ENCODE results near the gene SKAP2. TPM values are rescaled to one million over a fixed set of nuclear protein-coding genes. Genes with fewer than 3 reads are reported as not detected.

Gene SKAP2
- total and polyA plus RNA-seq, 10 of the 15 experiments (the other 5 are each of a cell fraction or from before 2014, with no cell fraction given) = 10.9 to 40.6 (median 23.5) TPM

DNA sequence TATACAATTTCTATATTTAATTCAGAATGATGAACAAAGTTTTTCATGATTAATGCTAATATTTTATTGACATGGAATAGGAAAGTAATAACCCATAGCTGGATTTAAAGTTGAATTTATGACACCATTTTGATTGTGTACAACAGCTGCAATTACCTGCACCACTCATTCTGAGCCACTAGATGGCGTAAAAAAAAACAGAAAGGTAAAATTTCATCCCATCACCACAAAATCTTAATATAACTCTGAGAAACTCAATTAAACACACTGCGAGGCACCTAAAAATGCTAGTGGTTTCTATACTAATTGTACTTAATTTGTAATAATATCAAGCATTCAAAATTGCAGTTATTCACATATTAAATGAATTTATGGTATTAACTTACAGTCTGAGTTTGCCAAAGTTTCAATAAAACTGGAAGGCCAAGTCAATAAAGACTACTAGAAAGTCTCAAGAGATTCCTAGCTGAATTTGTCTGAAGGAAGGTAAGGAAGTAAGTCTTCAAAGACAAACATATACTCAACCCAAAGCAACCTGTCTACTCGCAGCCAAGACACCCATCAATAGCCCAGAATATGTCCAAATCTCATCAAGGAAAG, 182.5 kb downstream of the SKAP2 start:
- ChIA-PET RAD21 (ENCODE audit: unreplicated experiment) (interaction anchor here (0.9 to 3.7 kb wide), 7 partner anchors 12 to 480 kb away, joined by 3 to 46 read pairs (median 5); no protein-coding TSS in a partner anchor), POLR2A (interaction anchor here (0.5 to 0.7 kb wide), 2 partner anchors 135 to 479 kb away, joined by 3 read pairs; no protein-coding TSS in a partner anchor), SMC1A (ENCODE audit: uncharacterized antibody, unreplicated experiment) (interaction anchor here (0.8 to 3.2 kb wide), 19 partner anchors 10 to 1239 kb away, joined by 3 to 15 read pairs (median 4); partner anchors contain the start of gene SKAP2), CTCF (interaction anchor here (0.6 to 4.8 kb wide), 41 partner anchors 10 to 794 kb away, joined by 3 to 100 read pairs (median 6); partner anchors contain the start of genes HOXA1 and SKAP2)
- H3K4me1 ChIP-seq (ENCODE audit: control insufficient read depth, insufficient read depth, low read length) = no peaks in the 10 kb centered on the region
- H3K79me2 ChIP-seq (ENCODE audit: control insufficient read depth, insufficient read depth, low read length) = no peaks in the 10 kb centered on the region
- H3K27ac ChIP-seq (ENCODE audit: control insufficient read depth, insufficient read depth) = no peak overlapping the region
- peak; percentile 73 for ATAC-seq
- H3K36me3 ChIP-seq (ENCODE audit: control insufficient read depth in 2 of 2, insufficient read depth in 2 of 2, low read length in 1 of 2) = no peaks in the 10 kb centered on the region
- no peaks in the 10 kb centered on the region for H4K20me1 ChIP-seq (ENCODE audit: control insufficient read depth, insufficient read depth)
- H2AFZ ChIP-seq (ENCODE audit: control insufficient read depth, low read depth, low read length) = no peak overlapping the region
- BruUV-seq (replicated peaks) = no TSS peak
- H3K4me2 ChIP-seq (ENCODE audit: control insufficient read depth, insufficient read depth) = no peak overlapping the region
- no peak overlapping the region for H3K9ac ChIP-seq (ENCODE audit: control insufficient read depth, insufficient read depth, low read length)
- DNase-seq (ENCODE audit: low read depth, low spot score) = no peak
- in situ Hi-C loops (cut with MboI) = no loop called here
- no peak overlapping the region for H3K4me3 ChIP-seq
- intact Hi-C loops (cut with micrococcal nuclease; ENCODE audit: unreplicated experiment) = loop anchor here (1.0 kb wide), 1 partner anchor 479 kb away; no protein-coding TSS in a partner anchor
- no peaks in the 10 kb centered on the region for H3K27me3 ChIP-seq (replicated peaks in 1 of 2; ENCODE audit: control insufficient read depth in 2 of 2, insufficient read depth in 2 of 2, low read length in 1 of 2)
- no peaks in the 10 kb centered on the region for H3K9me3 ChIP-seq (replicated peaks; ENCODE audit: control insufficient read depth, insufficient read depth, low read length)
- FAIRE-seq = peak; percentile 41
- 33% methylated on average over 3 of the region's 3 CpGs for WGBS (ENCODE audit: insufficient coverage, insufficient replicate concordance, low lambda C conversion rate, missing lambda C conversion rate)
- TF ChIP-seq YY1 (IDR thresholded peaks at IDR 0.05; ENCODE audit: low read depth, low read length) (peak; percentile 74; the same call in 1 of the 2 replicates), FOS (IDR thresholded peaks at IDR 0.05; ENCODE audit: borderline replicate concordance, extremely low read depth, insufficient read length) (no peak), SMC3 (IDR thresholded peaks at IDR 0.05; ENCODE audit: borderline replicate concordance, low read length) (peak; percentile 70), SMAD1 (IDR thresholded peaks at IDR 0.05; ENCODE audit: low read depth, partially characterized antibody) (no peak), LARP7 (IDR thresholded peaks at IDR 0.05) (no peak), JUNB (IDR thresholded peaks at IDR 0.05) (no peak), EGR1 (IDR thresholded peaks at IDR 0.05; ENCODE audit: borderline replicate concordance in 1 of 2, low read depth in 2 of 2, low read length in 2 of 2) (no peak), RAD21 (IDR thresholded peaks at IDR 0.05; ENCODE audit: insufficient read depth, low read depth, low read length) (peak; percentile 44), SIN3A (IDR thresholded peaks at IDR 0.05; ENCODE audit: low read depth, low read length) (no peak), KDM1A (IDR thresholded peaks at IDR 0.05; ENCODE audit: borderline replicate concordance) (no peak), MTA2 (IDR thresholded peaks at IDR 0.05; ENCODE audit: low read depth) (no peak)
- TF ChIP-seq, protein P1, sequence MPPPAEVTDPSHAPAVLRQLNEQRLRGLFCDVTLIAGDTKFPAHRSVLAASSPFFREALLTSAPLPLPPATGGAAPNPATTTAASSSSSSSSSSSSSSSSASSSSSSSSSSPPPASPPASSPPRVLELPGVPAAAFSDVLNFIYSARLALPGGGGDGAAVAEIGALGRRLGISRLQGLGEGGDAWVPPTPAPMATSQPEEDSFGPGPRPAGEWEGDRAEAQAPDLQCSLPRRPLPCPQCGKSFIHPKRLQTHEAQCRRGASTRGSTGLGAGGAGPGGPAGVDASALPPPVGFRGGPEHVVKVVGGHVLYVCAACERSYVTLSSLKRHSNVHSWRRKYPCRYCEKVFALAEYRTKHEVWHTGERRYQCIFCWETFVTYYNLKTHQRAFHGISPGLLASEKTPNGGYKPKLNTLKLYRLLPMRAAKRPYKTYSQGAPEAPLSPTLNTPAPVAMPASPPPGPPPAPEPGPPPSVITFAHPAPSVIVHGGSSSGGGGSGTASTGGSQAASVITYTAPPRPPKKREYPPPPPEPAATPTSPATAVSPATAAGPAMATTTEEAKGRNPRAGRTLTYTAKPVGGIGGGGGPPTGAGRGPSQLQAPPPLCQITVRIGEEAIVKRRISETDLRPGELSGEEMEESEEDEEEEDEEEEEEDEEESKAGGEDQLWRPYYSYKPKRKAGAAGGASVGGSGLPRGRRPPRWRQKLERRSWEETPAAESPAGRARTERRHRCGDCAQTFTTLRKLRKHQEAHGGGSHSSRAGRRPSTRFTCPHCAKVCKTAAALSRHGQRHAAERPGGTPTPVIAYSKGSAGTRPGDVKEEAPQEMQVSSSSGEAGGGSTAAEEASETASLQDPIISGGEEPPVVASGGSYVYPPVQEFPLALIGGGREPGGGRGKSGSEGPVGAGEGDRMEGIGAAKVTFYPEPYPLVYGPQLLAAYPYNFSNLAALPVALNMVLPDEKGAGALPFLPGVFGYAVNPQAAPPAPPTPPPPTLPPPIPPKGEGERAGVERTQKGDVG (CRISPR knock-in tag; IDR thresholded peaks at IDR 0.05) = no peak
- TF ChIP-seq, protein P2, sequence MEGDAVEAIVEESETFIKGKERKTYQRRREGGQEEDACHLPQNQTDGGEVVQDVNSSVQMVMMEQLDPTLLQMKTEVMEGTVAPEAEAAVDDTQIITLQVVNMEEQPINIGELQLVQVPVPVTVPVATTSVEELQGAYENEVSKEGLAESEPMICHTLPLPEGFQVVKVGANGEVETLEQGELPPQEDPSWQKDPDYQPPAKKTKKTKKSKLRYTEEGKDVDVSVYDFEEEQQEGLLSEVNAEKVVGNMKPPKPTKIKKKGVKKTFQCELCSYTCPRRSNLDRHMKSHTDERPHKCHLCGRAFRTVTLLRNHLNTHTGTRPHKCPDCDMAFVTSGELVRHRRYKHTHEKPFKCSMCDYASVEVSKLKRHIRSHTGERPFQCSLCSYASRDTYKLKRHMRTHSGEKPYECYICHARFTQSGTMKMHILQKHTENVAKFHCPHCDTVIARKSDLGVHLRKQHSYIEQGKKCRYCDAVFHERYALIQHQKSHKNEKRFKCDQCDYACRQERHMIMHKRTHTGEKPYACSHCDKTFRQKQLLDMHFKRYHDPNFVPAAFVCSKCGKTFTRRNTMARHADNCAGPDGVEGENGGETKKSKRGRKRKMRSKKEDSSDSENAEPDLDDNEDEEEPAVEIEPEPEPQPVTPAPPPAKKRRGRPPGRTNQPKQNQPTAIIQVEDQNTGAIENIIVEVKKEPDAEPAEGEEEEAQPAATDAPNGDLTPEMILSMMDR (IDR thresholded peaks at IDR 0.05 in 2 of 3, conservative IDR thresholded peaks at IDR 0.05 in 1 of 3; ENCODE audit: control insufficient read depth in 2 of 3, extremely low read depth in 1 of 3, insufficient read depth in 1 of 3, low read depth in 3 of 3, low read length in 3 of 3) = peak; percentile 70 to 80 (median 71)
- TF ChIP-seq, protein P3, sequence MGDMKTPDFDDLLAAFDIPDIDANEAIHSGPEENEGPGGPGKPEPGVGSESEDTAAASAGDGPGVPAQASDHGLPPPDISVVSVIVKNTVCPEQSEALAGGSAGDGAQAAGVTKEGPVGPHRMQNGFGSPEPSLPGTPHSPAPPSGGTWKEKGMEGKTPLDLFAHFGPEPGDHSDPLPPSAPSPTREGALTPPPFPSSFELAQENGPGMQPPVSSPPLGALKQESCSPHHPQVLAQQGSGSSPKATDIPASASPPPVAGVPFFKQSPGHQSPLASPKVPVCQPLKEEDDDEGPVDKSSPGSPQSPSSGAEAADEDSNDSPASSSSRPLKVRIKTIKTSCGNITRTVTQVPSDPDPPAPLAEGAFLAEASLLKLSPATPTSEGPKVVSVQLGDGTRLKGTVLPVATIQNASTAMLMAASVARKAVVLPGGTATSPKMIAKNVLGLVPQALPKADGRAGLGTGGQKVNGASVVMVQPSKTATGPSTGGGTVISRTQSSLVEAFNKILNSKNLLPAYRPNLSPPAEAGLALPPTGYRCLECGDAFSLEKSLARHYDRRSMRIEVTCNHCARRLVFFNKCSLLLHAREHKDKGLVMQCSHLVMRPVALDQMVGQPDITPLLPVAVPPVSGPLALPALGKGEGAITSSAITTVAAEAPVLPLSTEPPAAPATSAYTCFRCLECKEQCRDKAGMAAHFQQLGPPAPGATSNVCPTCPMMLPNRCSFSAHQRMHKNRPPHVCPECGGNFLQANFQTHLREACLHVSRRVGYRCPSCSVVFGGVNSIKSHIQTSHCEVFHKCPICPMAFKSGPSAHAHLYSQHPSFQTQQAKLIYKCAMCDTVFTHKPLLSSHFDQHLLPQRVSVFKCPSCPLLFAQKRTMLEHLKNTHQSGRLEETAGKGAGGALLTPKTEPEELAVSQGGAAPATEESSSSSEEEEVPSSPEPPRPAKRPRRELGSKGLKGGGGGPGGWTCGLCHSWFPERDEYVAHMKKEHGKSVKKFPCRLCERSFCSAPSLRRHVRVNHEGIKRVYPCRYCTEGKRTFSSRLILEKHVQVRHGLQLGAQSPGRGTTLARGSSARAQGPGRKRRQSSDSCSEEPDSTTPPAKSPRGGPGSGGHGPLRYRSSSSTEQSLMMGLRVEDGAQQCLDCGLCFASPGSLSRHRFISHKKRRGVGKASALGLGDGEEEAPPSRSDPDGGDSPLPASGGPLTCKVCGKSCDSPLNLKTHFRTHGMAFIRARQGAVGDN (IDR thresholded peaks at IDR 0.05) = no peak

Data from GM12878 (cell line).